ENCODE results near the gene ATXN1. TPM values are rescaled to one million over a fixed set of nuclear protein-coding genes. Genes with fewer than 3 reads are reported as not detected.
"Not testable (repeated sequence)": the region's sequence is repeated elsewhere in the genome, so short reads cannot be mapped to it uniquely, and the experiment has no call there.

ATXN1 gene
- polyA plus RNA-seq, 2 of the 4 experiments (the other 2 are of a cell fraction) = 2.9 to 8.3 TPM

DNA sequence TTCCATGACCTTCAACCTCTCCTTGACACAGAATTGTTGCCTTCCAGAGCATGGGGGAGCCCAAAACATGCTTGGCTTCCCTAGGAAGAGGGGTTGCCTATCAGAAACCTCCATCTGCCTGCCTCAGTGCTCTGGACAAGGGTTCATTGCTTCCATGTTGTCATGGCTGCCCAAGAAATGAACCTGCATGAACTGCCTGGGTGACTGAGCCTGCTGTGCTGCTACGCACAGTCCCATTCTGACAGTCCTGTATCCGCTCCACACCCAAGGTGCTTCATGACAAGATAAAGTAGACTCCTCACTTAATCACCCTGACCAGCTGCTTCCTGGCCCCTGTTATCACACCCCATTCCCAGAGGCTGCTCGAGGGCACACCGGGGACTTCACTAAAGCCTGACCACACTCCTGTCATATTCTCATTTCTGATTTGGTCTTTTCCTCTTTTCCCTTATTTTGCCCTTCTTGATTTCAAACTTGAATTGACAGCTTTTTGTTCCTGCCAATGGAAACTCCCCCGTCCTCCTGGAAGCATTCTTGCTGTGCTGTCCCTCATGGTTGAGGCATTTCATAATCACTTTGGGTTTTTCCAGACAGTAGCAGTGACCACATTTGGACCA is 491.0 kb downstream of the ATXN1 start:
- ChIA-PET CTCF (interaction anchor here (2.0 kb wide), 1 partner anchor 16 kb away, joined by 9 read pairs; no protein-coding TSS in a partner anchor), POLR2A (no interaction called here)
- no peak overlapping the region for H3K4me3 ChIP-seq
- FAIRE-seq (no peak), ATAC-seq (no peak), DNase-seq (ENCODE audit: low read depth in 1 of 2, low spot score in 1 of 2) (no peak)
- TF ChIP-seq EP300 (IDR thresholded peaks at IDR 0.05) (no peak), HOXA7 (CRISPR knock-in tag; IDR thresholded peaks at IDR 0.05) (no peak), NPAS2 (CRISPR knock-in tag; IDR thresholded peaks at IDR 0.05; ENCODE audit: borderline replicate concordance) (no peak), ATOH8 (CRISPR knock-in tag; IDR thresholded peaks at IDR 0.05; ENCODE audit: low read depth) (no peak), PHF8 (IDR thresholded peaks at IDR 0.05; ENCODE audit: borderline replicate concordance, low read depth) (no peak), HES2 (IDR thresholded peaks at IDR 0.05) (no peak), KDM1A (IDR thresholded peaks at IDR 0.05; ENCODE audit: low read depth) (no peak), ZNF302 (CRISPR knock-in tag; IDR thresholded peaks at IDR 0.05) (no peak), ZFP36 (IDR thresholded peaks at IDR 0.05; ENCODE audit: borderline replicate concordance, partially characterized antibody) (no peak), HDAC2 (IDR thresholded peaks at IDR 0.05) (no peak), BCL3 (IDR thresholded peaks at IDR 0.05) (no peak)
- TF ChIP-seq, protein P1, sequence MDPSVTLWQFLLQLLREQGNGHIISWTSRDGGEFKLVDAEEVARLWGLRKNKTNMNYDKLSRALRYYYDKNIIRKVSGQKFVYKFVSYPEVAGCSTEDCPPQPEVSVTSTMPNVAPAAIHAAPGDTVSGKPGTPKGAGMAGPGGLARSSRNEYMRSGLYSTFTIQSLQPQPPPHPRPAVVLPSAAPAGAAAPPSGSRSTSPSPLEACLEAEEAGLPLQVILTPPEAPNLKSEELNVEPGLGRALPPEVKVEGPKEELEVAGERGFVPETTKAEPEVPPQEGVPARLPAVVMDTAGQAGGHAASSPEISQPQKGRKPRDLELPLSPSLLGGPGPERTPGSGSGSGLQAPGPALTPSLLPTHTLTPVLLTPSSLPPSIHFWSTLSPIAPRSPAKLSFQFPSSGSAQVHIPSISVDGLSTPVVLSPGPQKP (IDR thresholded peaks at IDR 0.05; ENCODE audit: low read depth, low read length) = no peak
- TF ChIP-seq, protein P2, sequence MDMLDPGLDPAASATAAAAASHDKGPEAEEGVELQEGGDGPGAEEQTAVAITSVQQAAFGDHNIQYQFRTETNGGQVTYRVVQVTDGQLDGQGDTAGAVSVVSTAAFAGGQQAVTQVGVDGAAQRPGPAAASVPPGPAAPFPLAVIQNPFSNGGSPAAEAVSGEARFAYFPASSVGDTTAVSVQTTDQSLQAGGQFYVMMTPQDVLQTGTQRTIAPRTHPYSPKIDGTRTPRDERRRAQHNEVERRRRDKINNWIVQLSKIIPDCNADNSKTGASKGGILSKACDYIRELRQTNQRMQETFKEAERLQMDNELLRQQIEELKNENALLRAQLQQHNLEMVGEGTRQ (IDR thresholded peaks at IDR 0.05) = no peak
- no peaks in the 10 kb centered on the region for H3K9me3 ChIP-seq
- no peaks in the 10 kb centered on the region for H3K4me1 ChIP-seq
- H3K27ac ChIP-seq = no peak overlapping the region
- WGBS (ENCODE audit: missing lambda C conversion rate) = 70% methylated on average over 5 of the region's 5 CpGs
- no peak overlapping the region for H3K4me2 ChIP-seq

GRCh38 chr6:16269442-16270070 is 491.7 kb downstream of the ATXN1 start:
- ATAC-seq; H3K4me1 ChIP-seq; POLR2A ChIA-PET; FAIRE-seq; H3K9me3 ChIP-seq; H3K4me2 ChIP-seq; H3K27ac ChIP-seq; DNase-seq (ENCODE audit: low read depth in 1 of 2, low spot score in 1 of 2); H3K4me3 ChIP-seq: not testable (repeated sequence)
- WGBS (ENCODE audit: missing lambda C conversion rate) = 70% methylated on average over 7 of the region's 7 CpGs
- CTCF ChIA-PET = interaction anchor here (0.9 kb wide), 1 partner anchor 14 kb away, joined by 3 read pairs; no protein-coding TSS in a partner anchor

DNA sequence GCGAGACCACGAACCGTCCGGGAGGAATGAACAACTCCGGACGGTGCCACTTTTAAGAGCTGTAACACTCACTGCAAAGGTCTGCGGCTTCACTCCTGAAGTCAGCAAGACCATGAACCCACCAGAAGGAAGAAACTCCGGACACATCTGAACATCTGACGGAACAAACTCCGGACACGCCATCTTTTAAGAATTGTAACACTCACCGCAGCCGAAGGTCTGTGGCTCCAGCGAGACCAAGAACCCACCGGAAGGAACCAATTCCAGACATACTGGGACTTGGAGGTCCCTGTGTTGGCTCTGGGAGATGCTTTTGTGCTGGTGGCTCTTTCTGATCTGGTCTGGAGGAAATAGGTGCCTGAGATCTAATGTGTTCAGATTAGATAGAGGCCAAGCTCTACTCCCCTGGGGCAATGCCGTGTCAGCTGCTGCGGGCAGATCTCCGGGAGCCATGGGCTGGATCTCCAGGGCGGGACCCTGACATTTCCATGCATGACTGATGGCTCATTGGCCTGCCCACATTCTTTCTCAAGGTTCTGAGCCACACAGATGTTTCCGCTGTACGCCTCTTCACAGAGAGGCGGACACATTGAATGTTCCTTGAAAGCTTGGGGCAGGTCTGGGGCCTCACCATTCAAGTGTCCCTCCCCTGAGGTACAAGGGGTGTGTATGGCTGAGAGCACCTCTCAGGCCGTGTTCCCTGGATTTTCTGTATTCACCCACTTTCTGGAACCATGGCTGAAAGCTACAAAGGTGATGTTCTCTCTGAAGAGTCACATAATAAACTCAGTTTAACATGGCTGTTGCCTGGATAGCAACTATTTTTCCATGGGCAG is 493.6 kb downstream of the ATXN1 start:
- DNase-seq (ENCODE audit: low read depth in 1 of 2, low spot score in 1 of 2) = no peak
- no peaks in the 10 kb centered on the region for H3K9me3 ChIP-seq
- no peak overlapping the region for H3K4me2 ChIP-seq
- ATAC-seq = no peak
- no peak for FAIRE-seq
- no peak overlapping the region for H3K4me3 ChIP-seq
- H3K27ac ChIP-seq = no peak overlapping the region
- ChIA-PET POLR2A (no interaction called here), CTCF (interaction anchor here (0.6 to 2.7 kb wide), 2 partner anchors 9 to 594 kb away, joined by 3 to 10 read pairs; no protein-coding TSS in a partner anchor)
- WGBS (ENCODE audit: missing lambda C conversion rate) = 92% methylated on average over 14 of the region's 23 CpGs
- H3K4me1 ChIP-seq = no peaks in the 10 kb centered on the region
- no peak for TF ChIP-seq NR3C1 (IDR thresholded peaks at IDR 0.05)
- TF ChIP-seq HOXB13 (CRISPR knock-in tag; IDR thresholded peaks at IDR 0.05; ENCODE audit: low read depth) = no peak
- no peak for TF ChIP-seq REST (IDR thresholded peaks at IDR 0.05)
- no peak for TF ChIP-seq E2F6 (IDR thresholded peaks at IDR 0.05; ENCODE audit: borderline replicate concordance, low read depth)
- no peak for TF ChIP-seq POLR2A (IDR thresholded peaks at IDR 0.05; ENCODE audit: low read length)
- TF ChIP-seq BCL3 (IDR thresholded peaks at IDR 0.05) = no peak
- TF ChIP-seq EHMT2 (IDR thresholded peaks at IDR 0.05; ENCODE audit: low read depth) = no peak
- TF ChIP-seq FOXS1 (CRISPR knock-in tag; IDR thresholded peaks at IDR 0.05) = no peak
